ENCODE data around the gene CCNJL.
"Not testable (repeated sequence)": the region's sequence is repeated elsewhere in the genome, so short reads cannot be mapped to it uniquely, and the experiment has no call there.

The CCNJL gene

DNA sequence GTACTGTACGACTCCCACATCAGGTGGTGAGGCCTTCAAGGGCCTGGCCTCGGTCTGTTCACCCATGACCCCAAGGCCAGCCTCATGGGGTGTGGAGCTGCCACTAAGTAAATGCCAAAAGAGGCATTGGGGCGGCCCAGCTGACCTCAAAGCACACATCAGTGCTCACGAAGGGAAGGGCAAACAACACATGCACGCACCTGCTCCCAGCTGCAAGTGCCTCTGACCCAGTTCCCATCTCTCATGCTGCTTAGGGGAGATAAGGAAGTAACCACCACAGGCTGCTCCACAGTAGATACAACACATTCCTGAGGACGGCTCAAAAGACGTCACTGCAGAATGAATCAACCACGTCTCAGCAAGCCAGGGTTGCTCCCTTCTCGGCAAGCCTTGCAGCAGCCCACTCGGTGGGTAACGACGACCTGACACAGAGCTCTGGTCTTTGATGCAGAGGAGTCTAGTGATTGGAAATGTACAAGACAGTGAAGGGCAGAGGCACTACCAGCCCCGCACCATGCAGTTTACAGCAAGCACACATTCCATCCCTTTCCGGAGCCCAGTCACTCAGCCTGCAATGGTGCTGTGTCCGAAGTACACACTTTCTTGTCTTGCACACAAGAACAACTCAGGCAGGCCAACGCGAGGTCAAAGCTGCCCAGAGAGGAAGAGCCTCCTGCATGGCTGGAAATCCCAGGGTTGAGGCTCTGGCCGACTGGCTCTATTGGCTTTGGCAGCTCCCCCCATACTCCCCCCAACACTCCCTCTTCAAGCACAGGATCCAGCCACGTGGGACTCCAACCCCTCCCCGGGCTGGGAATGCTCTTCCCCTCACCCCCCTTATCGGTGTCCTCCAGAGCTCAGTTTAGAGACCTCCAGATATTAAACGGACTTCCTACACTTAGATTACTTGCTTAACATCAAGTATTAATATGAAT is 51.2 kb downstream of the CCNJL start:
- no peak for DNase-seq

DNA sequence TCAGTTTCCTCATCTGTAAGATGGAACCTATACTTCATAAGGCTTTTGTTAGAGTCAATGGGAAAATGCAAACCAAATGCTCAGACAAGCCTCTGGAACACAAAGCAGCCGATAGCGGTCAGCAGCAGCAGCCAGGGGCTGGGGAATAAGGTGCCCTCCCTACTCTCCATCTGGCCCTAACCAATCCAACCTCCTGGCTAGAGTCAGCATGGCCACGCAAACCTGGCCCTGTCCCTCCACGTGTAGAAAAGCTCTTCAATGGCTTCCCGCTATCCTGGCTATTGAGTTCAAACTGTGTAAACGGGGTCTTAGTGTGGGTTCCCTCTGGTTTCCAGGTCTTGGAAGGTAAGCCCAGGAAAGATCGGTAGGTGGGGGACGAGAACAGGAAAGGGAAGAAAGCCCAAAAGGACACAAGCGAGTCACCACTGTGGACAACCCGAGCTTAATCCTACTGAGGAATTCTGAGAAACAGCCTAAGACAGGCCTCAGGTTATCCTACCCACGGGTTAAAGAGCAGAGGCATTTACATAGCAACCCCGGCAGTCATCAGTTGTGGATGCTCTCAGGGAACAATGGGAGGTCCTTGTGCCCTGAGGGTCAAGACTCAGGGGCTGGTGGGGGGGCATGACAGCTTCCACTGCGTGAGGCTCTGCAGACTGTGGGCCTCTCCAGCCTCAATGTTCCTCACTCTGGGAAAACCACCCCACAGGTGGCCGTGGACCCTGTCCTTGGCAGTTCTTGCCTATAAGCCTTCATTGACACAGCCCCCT is 52.2 kb downstream of the CCNJL start:
- no peak for DNase-seq

DNA sequence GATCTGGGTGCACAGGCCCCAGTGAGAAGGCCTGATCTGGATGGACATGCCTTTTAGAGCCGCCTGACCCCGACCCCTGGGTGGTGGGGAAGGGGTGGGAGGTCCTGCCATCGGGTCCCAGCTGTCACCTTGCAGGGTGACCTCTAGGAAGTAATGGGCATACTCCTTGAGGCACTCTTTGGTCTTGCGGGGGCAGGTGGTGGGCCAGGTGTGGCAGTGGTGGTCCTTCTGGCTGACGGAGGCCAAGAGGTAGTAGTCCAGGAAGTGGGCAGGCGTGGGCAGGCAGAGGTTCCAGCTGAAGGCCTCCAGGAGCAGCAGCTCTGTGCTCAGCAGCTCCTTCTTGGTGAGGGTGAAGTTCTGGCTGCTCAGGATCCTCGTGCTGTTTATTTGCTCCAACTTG is 53.0 kb downstream of the CCNJL start:
- DNase-seq = no peak

DNA sequence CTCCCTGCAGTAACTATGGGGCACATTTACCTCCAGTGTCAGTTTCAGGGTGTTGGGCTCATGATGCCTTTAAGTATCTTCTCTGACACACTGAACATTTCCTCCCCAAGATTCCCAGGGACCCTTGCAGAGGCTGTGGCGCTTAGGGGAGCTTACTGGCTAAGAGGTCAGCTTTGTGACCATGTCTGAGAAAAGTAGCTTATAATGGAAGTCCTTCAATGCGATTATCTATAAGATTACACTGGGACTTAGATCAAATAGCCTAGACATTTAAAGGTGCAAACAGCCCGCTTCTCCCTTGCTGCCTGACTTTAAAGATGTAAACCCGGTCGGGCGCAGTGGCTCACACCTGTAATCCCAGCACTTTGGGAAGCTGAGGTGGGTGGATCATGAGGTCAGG is 57.7 kb downstream of the CCNJL start:
- DNase-seq = no peak

DNA sequence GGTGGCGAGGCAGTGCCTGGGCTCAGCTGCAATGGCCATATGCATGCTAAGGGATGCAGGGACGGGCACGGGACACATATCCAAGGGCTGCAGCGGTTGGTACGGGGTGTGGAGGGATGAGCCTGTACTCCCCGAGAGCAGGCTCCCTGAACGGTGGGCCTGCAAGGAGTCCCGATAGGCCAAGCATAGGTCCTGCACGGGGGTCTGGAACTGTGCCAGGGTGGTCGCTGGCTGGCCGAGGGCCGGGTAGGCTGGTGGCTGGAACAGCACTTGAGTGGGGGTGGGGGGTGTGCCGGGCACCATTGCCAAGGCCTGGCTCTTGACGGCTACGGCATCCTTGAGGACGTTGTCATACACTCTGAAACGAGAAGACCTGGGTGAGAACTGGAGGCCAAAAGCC is 58.9 kb downstream of the CCNJL start:
- DNase-seq = no peak

DNA sequence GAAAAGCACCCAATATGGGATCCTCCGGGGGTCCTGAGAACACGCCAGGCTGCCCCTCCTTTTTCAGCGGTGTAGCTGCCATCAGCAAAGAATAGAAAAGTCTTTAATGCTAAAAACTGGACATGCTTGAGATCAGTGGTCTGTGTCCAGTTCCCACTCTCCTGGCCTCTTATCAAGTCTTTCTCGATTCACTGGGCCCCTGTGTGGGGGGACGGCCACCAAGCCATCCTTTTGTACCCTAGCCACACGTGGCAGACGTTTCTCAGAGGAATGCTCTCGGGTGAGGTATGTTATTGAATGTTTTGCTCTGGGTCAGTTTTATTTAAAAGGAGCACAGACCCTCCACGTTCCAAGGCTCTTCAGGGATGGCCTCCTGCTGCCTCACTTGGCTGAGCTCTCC is 59.4 kb downstream of the CCNJL start:
- DNase-seq = no peak

DNA sequence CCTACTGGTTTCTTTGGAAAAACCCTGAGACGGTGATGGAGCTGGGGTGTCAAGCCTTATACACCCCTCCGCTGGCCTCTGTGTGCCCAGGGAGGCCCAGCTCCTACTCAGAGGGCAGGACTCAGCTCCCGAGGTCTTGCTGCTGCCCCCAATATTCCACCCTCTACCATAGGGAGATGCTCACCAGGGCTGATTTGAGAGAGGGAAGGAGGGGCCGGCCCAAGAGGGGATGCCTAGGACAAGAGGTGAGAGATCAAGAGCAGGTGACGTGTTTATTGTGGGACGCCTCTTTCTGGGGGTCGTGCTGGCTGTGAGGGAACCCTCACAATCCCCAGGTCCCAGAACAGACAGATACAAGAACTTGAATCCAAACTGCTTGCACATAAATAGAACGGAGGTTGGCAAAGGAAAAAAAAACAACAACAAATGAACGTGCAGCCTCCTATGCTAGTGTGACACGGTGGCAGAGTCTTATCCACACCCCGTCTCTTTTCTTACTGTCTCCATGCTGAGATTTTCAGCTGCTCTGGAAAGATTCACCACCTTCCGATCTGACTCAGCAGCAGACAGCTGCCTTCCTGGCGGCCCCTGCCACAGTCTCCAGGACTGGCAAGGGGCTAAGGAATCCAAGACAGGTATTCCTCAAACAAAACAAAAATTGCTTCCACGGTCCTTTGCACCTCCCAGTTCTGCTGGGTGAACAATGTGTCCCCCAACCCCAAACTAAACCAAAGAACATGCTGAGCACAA is 60.8 kb downstream of the CCNJL start:
- DNase-seq = no peak

DNA sequence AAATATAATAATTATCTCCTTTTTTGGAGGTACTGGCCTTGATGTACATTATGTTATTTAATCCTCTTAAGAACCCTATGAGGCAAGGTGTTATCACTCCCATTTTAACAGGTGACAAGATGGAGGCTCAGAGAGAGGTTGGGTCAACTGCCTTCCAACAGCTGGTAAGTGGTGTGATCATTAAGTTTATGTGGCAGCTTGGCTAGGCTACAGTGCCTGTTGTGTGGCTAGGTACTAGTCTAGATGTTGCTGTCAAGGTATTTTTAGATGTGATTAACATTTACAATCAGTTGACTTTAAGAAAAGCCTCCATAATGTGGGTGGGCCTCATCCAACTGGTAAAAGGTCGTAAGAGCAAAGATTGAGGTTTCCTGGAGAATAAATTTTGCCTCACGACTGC is 61.5 kb downstream of the CCNJL start:
- DNase-seq = no peak

DNA sequence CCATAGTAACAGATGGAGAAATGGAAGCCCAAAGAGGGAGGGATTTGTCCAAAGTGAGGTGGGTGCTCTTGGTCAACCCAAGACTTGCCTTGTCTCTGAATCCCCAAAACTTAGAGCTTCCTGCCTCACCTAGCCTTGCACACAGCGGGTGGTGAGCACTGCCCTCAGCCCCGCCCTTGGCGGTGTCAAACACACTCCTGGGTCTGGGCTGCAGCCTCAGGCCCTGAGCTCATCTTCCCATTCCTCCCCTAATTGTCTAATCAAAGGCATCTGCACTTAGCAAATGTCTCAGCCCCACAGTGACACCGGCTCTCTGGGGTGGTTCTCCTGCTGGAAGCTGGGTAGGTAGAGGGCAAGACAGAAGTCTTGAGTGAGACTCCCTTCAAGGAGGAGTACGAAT is 62.1 kb downstream of the CCNJL start:
- DNase-seq = no peak

DNA sequence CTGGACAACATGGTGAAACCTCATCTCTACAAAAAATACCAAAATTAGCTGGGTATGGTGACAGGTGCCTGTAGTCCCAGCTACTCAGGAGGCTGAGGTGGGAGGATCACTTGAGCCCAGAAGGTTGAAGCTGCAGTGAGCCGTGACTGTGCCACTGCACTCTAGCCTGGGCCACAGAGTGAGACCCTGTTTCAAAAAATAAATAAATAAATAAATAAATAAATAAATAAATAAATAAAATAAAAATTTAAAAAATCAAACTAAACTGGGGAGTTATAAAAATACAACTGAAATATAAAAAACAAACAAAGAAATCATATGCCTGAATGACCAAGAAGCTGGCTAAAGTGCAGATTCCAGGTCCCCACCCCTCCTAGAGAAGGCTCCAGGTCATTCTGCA is 62.8 kb downstream of the CCNJL start:
- DNase-seq = not testable (repeated sequence)

DNA sequence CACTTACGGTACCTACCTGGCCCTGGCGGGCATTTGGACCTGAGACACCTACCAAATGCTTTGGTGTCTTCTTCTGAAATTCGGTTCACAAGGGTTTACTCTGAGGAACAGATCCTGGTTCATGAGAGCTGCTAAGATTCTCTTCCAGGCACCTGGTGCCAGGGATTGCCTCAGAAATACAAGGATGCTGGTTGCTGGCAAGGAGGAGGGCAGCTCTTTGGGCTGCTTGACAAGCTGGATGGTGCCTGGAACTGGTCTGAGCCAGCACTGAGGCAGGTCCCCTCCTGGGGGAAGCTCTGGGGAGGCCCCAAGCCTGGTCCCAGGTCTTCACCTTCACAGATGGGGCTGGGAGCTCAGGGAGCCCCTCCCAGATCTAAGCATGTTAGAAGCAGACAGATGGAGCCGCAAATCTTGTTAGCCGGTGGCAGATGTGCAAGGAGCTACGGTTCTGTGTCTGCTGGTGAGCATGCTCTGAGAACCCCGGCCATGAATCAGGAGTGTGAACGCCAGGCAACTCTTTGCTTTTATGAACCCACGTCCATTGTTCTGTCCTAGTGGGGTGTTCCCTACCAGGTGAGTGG is 66.8 kb downstream of the CCNJL start:
- no peak for DNase-seq

DNA sequence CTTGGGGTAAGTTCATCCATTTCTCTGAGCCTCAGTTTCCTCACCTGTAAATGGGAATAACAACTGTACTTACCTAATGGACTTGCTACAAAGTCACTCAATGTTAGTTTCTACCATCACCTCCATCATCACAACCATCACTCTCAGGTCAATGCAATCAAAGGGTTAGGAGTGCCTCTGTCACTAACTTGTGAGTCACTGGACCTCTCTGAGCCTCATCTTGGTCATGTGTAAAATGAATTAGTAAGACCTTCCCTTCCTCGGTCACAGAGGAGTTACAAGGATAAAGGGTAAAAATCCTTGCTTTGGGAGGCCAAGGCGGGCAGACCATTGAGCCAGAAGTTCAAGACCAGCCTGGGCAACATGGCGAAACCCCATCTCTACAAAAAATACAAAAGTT is 70.2 kb downstream of the CCNJL start:
- DNase-seq = no peak

DNA sequence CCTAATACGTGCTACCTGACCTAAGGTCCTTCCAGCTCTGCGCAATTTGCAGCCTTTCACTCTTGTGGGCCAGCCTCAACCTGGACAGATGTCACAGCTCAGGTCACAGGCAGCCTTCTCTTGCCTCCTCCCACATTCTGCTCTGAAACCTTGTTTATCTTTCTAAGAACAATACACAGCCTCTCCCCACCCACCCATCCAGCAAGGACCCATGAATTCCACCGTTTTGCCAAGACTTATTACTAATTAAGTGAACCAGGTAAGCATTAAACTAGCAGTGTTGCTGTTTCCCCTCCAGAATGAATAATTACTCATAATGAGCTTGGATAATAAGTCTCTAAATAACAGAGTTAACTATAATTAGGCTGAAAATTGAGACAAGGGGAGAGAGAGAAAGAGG is 72.0 kb downstream of the CCNJL start:
- DNase-seq = no peak

DNA sequence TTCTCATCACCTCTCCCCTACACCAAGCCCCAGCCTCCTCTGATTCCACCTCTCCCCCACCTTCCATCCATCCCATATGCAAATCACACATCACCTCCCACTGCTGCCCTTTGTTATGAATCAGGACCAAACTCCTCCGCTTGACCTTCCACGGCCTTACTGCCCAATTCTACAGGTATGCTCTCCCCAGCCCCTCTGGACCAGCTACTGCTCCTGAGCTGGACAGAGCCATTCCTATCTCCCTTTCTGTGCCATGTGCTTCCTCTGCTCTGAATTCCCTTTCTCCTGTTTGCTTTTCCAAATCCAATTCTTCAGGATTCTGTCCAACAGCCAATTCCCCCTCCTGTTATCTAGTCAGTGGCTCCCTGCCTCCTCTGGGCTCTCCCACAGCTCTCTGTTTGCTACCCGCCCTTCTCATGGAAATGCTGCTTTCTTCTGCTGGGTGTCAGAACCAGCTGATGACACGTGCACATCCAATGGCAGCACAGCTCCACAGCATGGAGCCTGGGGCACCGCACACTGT is 74.7 kb downstream of the CCNJL start:
- no peak for DNase-seq

DNA sequence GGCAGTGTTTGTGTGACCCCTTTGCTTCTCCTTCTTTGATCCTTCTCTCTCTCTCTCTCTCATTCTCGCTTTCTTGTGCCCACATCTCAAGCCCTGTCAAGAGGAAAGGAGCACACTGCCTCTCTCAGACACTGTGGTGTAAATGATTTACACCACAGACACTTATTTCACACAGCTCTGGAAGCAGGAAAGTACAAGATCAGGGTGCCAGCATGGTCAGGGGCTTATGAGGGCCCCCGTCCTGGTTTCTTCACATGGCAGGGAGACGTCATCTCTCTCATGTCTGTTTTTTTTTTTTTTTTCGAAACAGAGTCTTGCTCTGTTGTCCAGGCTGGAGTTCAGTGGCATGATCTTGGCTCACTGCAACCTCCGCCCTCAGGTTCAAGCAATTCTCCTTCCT is 76.6 kb downstream of the CCNJL start:
- no peak for DNase-seq

DNA sequence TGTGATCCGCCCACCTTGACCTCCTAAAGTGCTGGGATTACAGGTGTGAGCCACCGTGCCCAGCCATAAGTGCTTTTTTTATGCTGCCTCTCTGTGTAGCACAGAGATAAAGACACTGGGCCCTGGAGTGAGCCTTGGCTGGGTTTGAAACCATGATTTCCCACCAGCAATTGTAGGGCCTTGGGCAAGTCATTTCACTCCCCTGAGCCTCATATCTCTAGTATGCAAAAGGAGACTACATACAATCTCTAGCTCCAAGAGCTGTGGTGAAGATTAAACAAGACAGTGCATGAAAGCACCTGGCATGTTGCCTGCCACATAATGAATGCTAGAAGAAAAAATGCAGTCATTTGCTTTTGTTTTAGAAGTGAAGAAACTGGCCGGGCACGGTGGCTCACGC is 79.1 kb downstream of the CCNJL start:
- no peak for DNase-seq

DNA sequence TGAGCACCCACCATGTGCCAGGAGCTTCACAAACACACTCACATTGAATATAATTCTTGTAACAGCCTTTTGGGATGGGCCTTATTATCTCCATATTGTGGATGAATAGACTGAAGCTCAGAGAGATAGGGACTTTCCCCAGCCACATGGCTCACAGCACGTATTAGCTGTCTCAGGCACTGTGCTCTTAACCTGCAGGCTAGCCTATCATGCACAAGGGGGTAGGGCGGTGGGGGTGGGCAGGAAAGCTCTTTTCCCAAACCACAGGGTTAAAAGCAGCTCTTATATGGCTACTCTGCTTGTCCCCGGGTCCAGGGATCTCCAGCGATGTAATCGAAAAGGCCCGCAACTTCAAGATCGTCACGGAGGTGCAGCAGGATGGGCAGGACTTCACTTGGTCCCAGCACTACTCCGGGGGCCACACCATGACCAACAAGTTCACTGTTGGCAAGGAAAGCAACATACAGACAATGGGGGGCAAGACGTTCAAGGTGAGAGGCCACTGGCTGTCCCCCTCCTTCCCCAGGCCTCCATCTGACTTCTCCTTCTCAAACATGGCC is 80.5 kb downstream of the CCNJL start:
- DNase-seq = no peak

DNA sequence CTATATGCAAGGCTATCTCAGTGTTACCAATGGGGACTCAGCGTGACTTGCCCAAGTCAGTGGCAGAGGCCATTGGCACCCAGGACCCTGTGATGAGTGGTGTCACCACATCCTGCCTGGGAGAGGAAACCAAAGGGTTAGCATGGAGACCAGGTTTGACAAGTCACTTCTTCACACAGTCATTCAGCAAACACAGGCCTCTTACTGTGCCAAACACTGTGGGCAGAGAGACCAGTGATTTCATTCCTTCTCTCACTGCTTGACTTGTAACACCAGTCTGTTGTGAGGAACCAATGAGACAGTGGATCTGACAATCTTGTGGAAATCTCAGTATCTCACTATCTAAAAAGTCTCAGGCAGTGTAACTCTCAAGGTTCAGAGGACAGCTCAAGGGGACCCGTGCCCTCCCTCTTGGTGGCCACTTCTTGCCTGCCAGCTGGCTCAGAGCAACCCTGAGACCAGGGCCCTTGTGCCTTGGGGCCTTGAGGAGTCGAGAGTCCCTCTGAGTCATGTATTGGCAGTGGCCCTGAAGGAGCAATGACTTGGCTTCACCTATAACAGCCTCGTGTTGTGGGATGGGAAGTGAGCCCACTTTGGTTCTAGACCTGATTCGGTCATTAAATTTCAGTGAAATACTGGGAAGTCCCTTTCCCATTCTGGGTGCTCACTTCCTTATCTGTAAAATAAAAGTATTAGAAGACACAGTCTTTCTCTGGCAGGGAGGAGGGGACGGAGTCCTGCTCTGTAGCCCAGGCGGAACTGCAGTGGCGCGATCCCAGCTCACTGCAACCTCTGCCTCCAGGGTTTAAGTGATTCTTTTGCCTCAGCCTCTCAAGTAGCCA is 81.5 kb downstream of the CCNJL start:
- no peak for DNase-seq

DNA sequence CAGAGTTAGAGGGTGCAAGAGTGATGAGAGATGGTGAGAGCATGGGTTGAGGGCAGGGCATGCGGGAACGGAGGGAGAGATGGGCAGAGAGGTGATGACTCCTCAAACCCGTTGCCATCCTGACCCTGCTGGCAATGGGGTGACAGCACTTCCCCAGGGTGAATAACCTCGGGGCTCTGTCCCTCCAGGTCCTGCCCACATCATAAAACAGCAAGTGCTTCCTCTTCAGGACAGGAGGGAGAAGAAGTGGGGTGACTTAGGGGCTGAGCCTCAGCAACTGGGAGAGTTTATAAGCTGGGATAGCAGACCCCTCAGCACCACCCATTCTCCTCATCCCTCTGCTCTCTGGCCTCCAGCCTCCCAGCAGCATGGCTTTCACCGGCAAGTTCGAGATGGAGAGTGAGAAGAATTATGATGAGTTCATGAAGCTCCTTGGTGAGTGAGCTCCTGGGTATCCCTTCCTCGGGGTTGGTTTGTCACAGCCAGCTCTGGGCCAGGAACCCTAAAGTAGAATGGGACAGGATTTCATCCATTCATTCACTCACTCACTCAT is 83.1 kb downstream of the CCNJL start, which contains the start of gene FABP6:
Gene FABP6 (plus strand): TSS at position 317 of the 553 bp plus-strand sequence. CDS start 52 bp downstream, at position 369.
- DNase-seq = no peak

DNA sequence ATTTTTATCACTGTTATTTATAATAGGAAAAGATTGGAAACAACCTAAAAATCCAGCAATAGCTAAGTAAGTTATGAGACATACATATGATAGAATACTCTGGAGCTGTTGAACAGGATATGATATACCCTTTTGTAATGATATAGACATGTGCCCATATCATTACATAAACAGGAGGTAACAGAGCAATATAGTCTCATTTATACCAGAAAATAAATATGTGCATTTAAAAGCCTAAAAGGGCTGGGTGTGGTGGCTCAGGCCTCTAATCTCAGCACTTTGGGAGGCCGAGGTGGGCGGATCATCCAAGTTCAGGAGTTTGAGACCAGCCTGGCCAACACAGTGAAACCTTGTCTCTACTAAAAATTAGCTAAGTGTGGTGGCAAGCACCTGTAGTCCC is 85.4 kb downstream of the CCNJL start:
- no peak for DNase-seq

DNA sequence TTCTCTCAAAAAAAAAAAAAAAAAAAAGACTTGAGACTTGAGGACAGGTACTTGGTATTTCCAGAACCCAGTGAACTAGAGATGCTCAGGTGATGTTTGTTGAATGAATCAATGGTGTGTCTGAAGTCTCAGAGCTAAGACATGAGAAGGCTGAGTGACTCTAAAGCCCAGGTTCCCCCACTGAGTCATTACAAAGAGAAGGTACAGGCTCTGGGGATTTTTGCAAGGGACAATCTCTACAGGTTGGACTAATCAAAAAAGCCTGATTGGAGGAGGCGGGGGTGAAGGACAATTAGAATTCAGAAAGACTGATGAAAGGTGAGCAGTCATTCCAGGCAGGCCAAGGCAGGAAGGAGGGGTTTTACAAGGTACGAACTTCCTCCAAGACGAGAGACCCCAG is 91.3 kb downstream of the CCNJL start:
- DNase-seq = no peak
